HCT116 (cell line): ENCODE measurements around the gene OPCML.

Source experiments
- EZH2 ChIP-seq: fragments of 200-600 bp; sonication (generic); IDR thresholded peaks from 2 replicates; pipeline ENCODE4 v1.6.1; 2017; ENCODE audit warnings: antibody characterized with exemption, mixed run types
- EZH2phosphoT487 ChIP-seq: fragments of 200-600 bp; IDR thresholded peaks from 2 replicates; pipeline ENCODE4 v1.6.1; 2018; ENCODE audit warnings: antibody characterized with exemption, borderline replicate concordance
- TF ChIP-seq, protein P1 (sequence below), 3 experiments: fragments of 200-600 bp in 1 of 3; sonication (generic) in 1 of 3; IDR thresholded peaks in 2 of 3; conservative IDR thresholded peaks in 1 of 3; 2 replicates each; pipeline ENCODE4 v1.5.1; 2012 to 2017; ENCODE audit warnings: low read depth in 2 of 3, low read length in 2 of 3, antibody characterized with exemption in 1 of 3, borderline replicate concordance in 1 of 3, control low read depth in 1 of 3, mild to moderate bottlenecking in 1 of 3, mixed read lengths in 1 of 3, mixed run types in 1 of 3, moderate library complexity in 1 of 3; ENCODE audit not compliant: insufficient read depth in 1 of 3

DNA sequence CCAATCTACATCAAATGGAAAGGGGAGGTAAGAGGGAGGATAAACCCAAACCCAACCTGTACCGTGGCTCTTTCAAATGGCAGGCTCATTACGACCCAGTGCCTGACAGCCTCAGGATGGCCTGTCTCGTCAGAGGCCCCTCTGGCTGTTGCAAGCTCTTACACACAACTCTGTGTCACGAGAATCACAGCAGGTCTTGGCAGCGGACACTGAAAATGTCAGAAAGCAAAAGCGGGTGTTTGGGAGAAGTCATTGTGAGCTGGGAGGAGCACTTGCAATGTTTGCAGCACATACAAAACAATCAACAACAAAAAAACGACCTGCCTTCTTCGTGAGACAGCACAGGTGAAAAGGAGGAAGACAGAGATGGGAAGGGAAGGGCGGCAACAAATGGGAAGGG, 248.1 kb downstream of the OPCML start:
- TF ChIP-seq EZH2phosphoT487 (no peak), EZH2 (no peak)
- TF ChIP-seq, protein P1, sequence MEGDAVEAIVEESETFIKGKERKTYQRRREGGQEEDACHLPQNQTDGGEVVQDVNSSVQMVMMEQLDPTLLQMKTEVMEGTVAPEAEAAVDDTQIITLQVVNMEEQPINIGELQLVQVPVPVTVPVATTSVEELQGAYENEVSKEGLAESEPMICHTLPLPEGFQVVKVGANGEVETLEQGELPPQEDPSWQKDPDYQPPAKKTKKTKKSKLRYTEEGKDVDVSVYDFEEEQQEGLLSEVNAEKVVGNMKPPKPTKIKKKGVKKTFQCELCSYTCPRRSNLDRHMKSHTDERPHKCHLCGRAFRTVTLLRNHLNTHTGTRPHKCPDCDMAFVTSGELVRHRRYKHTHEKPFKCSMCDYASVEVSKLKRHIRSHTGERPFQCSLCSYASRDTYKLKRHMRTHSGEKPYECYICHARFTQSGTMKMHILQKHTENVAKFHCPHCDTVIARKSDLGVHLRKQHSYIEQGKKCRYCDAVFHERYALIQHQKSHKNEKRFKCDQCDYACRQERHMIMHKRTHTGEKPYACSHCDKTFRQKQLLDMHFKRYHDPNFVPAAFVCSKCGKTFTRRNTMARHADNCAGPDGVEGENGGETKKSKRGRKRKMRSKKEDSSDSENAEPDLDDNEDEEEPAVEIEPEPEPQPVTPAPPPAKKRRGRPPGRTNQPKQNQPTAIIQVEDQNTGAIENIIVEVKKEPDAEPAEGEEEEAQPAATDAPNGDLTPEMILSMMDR (IDR thresholded peaks at IDR 0.05 in 2 of 3, conservative IDR thresholded peaks at IDR 0.05 in 1 of 3; ENCODE audit: borderline replicate concordance in 1 of 3, insufficient read depth in 1 of 3, low read depth in 2 of 3, low read length in 2 of 3), result no peak
